NCI-H510A treated with DMSO at 0.1 percent for 48 hours (cell line): ENCODE results near the gene PTPRM.

ENCODE experiments used
- DNase-seq: peaks from one replicate; lab custom pipeline; 2025; lab: John Stamatoyannopoulos, UW

Gene PTPRM

DNA sequence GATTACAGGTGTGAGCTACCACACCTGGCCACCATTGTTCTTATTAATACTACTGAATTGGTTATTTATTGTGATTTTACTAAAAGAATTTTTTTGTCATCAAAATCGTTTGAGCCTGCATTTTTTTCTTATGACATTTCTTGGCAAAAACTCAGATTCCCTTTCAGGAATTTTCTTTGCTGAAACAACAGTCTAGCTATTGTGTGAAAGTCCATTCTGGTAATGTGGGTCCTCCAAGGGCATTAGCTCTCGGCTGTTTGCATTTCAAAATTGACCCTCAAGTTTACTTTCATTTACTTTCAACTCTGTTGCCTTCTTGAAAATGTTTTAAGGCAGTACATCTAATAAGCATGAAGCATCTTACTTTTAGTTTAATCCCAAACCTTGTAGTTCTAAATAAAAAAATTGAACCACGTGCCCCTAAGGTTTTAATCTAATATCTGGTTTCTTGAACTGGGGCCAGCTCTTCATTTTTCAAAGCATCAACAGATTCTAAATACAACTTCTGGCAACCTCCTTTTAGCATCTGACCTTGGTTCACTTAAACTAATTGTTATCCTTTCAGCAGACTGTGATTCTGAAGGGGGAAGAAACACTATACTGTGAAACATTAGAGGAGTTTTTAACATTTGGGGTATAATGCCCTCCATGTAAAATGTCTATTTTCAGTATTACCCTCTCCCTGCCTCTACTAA is 716.9 kb downstream of the PTPRM start:
- DNase-seq: no peak

- no peak for DNase-seq
These were observed 719.2 kb downstream of the PTPRM start for GRCh38 chr18:8286303-8286702.

DNA sequence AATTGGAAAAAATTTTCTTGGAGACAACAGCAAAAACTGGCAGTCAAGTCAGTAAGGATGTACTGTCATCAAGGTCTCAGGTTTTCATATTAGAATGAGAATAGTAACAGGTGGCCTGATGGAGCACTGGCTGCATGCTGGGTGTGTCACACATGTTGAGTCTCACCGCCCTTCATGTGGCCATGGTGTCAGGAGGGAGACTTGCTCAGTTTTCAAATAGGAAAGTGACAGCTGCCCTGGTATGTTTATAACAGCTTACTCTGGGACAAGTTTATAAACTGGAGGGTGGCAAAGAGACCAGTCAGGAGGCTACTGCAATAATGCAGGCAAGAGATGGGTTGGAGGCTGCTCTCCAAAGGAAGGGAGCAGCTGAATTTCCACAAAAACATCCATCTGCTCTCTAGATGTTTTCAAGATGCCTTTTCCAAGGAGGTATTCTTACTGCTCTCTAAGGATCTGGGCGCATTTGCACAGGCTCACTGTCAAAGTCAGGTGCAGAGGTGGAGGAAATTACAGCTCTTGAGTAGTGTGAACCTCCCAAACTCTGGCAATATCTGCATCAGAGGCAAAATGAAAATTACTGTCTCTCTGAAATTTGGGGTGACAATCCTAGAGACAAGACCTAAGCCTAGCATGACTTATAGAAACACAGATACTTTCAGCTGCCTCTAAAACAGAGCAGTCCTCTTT is 720.2 kb downstream of the PTPRM start:
- no peak for DNase-seq

- peak; percentile 17 for DNase-seq
These were observed 721.5 kb downstream of the PTPRM start for GRCh38 chr18:8288472-8289195.

- DNase-seq: no peak
These were observed 723.3 kb downstream of the PTPRM start for GRCh38 chr18:8290435-8290834.

DNA sequence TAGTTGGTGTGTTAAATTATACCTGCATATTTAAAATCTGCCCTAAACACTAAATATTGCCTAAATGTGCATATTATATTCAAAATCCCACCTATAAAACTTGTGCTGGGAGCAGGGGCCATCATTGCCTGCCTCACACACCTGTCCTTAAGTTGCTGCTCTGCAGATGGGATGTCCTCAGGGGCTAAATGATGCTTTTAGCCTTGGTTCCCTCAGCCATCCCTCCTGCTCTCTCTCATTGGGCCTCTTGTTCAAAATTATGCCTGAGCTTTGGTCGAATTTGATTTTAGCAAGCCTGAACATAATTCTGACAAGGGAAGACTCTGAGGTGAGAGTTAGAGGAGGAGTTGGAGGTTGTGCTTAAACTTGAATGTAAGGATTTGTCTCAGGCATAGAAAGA is 723.8 kb downstream of the PTPRM start:
- no peak for DNase-seq

- no peak for DNase-seq
These were observed 726.1 kb downstream of the PTPRM start for GRCh38 chr18:8293184-8293583.

- DNase-seq: no peak
These were observed 729.9 kb downstream of the PTPRM start for GRCh38 chr18:8296886-8297616.

DNA sequence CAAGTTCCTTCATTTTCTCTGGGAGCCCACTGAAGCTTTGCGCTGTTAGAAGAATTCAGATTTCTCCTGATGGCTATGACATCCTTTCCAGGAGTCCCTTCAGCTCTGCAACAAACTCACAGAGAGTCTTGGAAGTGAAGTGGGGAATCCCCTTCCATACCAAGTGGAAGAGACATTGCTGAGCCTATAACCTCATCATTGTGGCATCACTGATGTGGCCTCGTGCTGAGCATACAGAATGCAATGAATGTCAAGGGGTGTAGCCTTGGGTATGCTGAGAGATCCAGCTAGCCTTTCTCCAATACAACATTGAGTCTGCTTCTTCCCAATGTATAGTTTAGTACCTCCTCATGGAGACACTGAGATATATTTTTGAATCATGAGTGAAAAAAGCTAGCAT is 731.1 kb downstream of the PTPRM start:
- DNase-seq: no peak

- DNase-seq: peak; percentile 97
These were observed 732.2 kb downstream of the PTPRM start for GRCh38 chr18:8299054-8299980.

GRCh38 chr18:8300751-8301410 is 733.8 kb downstream of the PTPRM start:
- DNase-seq: no peak

DNA sequence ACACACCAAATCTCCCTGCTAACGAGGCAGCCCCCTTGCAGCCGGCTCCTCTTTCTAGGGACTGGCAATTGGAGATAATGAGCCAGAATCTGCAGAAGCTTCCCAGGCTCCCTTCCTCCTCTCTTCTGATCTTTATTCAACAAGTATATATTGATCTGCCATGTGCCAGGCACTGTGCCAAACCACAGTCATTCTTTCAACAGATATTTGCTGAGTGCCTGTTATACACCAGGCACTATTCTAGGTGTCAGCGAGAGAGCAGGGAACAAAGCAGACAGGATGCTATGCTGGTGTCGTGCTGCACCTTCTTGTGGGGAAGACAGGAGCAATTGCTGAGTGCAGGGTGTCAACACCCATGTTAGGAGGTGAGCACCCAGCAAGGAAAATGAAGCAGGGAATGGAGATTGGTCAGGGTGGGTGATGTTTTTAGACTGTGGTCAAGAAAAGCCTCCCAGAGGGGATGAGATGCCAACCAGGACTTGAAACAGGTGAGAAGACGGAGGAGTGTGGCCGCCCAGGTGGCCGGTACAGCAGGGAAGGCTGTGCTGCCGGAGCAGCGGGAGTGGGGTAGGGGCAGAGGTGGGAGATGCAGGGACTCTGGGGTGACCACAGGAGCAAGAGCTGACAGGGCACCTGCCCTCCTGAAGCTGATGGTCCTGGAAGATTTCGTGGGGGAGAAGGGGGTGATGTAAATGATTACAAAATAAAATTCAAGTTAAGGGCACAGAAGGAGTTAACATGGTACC is 734.5 kb downstream of the PTPRM start:
- peak; percentile 98 for DNase-seq

DNA sequence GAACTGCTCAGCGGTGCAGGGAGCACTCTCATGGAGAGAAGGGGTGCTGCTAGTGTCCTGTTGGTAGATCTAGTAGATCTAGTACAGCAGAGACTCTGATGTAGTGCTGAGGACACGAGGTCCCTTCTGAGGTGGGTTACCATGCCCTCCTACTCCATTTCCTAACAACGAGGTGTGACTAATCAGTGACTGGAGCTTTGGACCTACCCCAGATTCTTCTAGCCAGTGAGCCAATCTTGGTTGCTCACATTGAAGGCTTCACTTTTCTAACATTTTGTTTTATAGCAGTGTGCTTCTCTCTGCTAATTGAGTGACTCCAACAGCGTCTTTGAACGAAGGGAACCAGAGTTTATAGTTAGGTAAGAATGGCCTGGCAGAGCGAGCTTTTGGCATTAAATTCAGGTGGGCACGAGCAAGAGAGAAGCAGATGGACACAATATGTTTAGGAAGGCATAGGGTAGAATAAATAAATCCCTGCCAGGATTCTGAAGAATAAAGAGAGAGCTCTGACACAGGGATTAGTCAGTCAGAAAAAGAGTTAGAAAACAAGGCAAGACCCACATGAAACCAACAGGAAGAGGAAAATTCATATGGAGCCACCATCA is 736.1 kb downstream of the PTPRM start:
- no peak for DNase-seq

GRCh38 chr18:8307960-8308359 is 740.8 kb downstream of the PTPRM start:
- no peak for DNase-seq

DNA sequence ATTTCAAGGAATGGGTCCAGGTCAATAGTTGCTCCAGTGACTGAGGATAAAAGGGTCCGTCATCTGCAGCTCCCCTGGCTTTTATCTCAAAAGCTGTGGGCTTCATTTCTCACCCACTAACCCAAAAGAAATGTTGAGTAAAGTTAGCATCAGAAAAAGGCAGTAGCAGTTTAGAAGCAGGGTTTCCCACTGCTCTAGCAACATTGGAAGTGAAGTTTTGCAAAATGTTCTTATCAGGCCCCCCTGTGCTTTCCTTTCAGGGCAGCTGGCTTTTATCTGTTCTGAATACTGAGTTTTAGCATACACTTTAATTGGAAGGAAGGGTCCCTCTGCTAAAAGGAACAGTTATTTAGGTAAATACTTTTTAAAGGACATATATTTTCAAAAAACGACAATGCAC is 745.9 kb downstream of the PTPRM start:
- no peak for DNase-seq

DNA sequence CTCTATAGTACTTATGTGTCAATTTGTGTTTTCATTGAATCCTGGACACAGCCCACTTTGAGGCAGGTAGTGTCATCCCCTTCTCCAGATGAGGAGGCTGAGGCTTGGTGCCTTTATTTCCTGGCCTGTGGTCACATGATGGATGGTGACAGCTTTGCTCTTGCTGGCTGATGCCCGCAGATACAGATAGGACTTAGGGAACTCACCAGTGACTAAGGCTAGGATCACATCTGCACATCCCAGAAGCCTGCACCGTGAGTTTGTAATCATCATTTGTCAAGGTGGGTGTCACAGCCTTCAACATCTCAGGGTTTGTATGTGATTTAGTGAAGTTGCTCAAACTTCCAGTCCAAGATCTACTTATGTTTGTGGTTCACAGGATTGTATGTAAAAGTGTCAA is 747.0 kb downstream of the PTPRM start:
- DNase-seq: no peak

GRCh38 chr18:8319798-8320489 is 752.8 kb downstream of the PTPRM start:
- DNase-seq: no peak

DNA sequence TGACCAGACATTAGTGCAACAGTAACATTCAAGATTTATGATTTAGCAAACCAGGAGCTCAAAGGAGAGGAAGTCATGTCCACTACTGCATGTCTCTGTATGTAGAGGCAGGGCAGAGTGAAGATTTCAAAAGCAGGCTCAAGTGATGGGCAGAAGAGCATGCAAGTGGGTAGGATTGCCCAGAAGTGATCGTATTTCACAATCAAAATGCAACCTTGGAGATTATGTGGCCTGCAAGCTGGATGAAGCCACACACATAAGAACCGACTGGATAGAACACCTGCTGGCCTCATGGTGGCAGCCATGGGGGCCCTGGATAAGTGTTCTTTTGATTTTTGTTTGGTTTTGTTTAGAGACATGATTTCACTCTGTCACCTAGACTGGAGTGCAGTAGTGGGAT is 755.4 kb downstream of the PTPRM start:
- peak; percentile 83 for DNase-seq
